COLO668 (cell line): ENCODE measurements around the gene APOA1.
"Not testable (repeated sequence)": the region's sequence is repeated elsewhere in the genome, so short reads cannot be mapped to it uniquely, and the experiment has no call there.

Experiments
- DNase-seq: peaks from one replicate; lab custom pipeline; 2025; ENCODE audit not compliant: unreplicated experiment; lab: John Stamatoyannopoulos, UW

The APOA1 gene

DNA sequence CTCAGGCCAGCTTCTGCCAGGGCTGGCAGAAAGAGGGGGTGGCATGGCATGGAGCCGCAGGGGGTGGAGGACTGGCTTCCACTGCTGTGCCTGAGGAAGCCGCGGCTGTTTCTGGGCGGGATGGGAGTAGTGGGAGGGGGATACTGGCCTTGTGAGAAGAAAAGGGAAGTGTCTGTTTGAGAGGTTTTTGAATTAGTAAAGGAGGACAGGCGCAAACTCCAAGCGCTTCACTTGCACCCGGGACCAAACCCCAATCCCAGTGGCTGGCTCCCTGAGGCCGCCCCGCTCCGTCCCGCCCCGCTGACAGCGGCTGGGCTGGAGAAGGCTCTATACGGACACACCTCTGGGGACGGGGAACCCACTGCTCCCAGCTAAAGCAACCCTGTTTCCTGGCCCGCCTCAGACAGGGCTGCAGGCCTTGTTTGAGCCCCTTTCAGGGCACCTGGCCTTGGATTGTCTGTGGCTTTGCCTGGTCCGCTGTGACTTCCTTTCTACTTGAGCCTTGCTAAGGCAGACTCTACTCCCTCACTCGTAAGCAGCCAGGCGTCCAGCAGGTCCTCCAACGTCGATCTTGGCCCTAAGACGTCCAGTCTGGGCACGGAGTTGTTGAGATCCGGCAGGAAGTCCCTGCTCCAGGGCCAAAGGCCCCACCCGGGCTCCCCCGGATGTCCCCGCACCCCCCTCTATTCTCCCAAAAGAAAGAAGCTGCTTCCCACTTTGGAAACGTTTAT lies 2.2 kb downstream of the APOA1 start:
- DNase-seq, result no peak

- not testable (repeated sequence) for DNase-seq
Observed at GRCh38 chr11:116834535-116835041, 2.8 kb downstream of the APOA1 start.

DNA sequence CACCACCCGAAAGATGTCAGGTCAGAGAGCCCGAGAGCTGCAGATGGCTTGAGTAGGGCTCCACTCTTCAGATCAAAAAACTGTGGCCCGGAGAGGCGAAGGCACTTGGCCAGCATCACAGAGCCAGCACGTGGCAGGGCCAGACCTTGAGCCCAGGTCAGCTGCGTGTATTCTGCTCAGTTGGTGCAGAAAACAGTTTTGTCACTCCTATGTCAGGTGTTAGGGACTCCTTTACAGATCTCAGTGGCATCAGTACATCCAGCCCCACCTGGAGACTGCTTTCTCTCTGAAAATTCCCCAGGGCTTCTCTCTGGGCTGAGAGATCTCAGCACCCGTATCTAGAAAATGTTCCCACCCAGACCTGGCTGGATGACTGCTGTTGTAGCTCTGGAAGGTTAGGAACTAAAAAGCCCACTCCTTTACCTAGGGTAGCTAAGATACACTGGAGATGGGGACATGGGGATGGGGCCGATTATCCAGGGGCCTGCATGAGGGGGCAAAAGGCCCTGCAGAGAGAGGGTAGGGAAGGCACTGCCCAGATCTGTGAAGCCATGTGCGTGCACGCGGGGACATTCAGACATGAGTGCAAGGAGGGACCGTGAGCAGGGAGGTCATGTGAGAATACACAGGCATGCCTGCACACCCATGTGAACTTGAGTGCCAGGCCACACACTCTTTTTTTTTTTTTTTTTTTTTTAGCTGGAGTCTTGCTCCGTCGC lies 3.4 kb downstream of the APOA1 start:
- DNase-seq, result no peak

- DNase-seq, result no peak
Observed at GRCh38 chr11:116833491-116833815, 4.0 kb downstream of the APOA1 start.

DNA sequence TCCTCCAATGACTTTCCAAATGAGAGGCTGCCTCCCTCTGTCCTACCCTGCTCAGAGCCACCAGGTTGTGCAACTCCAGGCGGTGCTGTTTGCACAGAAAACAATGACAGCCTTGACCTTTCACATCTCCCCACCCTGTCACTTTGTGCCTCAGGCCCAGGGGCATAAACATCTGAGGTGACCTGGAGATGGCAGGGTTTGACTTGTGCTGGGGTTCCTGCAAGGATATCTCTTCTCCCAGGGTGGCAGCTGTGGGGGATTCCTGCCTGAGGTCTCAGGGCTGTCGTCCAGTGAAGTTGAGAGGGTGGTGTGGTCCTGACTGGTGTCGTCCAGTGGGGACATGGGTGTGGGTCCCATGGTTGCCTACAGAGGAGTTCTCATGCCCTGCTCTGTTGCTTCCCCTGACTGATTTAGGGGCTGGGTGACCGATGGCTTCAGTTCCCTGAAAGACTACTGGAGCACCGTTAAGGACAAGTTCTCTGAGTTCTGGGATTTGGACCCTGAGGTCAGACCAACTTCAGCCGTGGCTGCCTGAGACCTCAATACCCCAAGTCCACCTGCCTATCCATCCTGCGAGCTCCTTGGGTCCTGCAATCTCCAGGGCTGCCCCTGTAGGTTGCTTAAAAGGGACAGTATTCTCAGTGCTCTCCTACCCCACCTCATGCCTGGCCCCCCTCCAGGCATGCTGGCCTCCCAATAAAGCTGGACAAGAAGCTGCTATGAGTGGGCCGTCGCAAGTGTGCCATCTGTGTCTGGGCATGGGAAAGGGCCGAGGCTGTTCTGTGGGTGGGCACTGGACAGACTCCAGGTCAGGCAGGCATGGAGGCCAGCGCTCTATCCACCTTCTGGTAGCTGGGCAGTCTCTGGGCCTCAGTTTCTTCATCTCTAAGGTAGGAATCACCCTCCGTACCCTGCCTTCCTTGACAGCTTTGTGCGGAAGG lies 4.8 kb downstream of the APOA1 start:
- peak; percentile 28 for DNase-seq

- DNase-seq, result no peak
Observed at GRCh38 chr11:116831790-116832349, 5.6 kb downstream of the APOA1 start.

GRCh38 chr11:116830184-116830912 lies 7.1 kb downstream of the APOA1 start:
- DNase-seq, result no peak

DNA sequence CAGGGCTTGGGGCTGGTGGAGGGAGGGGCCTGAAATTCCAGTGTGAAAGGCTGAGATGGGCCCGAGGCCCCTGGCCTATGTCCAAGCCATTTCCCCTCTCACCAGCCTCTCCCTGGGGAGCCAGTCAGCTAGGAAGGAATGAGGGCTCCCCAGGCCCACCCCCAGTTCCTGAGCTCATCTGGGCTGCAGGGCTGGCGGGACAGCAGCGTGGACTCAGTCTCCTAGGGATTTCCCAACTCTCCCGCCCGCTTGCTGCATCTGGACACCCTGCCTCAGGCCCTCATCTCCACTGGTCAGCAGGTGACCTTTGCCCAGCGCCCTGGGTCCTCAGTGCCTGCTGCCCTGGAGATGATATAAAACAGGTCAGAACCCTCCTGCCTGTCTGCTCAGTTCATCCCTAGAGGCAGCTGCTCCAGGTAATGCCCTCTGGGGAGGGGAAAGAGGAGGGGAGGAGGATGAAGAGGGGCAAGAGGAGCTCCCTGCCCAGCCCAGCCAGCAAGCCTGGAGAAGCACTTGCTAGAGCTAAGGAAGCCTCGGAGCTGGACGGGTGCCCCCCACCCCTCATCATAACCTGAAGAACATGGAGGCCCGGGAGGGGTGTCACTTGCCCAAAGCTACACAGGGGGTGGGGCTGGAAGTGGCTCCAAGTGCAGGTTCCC lies 7.8 kb downstream of the APOA1 start, which contains the start of gene APOC3:
Gene APOC3 (plus strand): TSS at position 383 of the 659 bp plus-strand sequence. CDS start 676 bp downstream, outside the sequence.
- no peak for DNase-seq

GRCh38 chr11:116828632-116829524 lies 8.5 kb downstream of the APOA1 start:
- no peak for DNase-seq

DNA sequence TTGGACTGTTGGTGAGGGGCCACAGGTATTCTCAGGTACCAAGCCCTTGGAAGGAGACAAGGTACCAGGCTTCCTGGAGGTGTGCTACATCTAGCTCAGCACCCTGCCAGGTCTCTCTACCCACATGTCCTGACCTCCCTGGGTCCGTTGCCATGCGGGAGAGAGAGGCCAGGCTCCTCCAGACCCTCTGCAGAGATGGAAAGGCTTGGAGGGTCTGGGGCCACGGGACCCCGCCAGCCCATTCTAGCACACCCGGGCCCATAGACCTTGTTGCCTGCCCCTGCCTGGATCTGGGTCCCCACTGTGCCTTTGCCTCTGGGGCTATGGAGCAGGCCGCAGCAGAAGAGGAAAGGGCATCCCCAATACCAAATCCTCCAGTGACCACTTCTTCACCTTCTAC lies 10.0 kb downstream of the APOA1 start:
- no peak for DNase-seq

- no peak for DNase-seq
Observed at GRCh38 chr11:116826751-116827431, 10.5 kb downstream of the APOA1 start.

- no peak for DNase-seq
Observed at GRCh38 chr11:116825854-116826750, 11.3 kb downstream of the APOA1 start.

- DNase-seq, result no peak
Observed at GRCh38 chr11:116825434-116825833, 12.0 kb downstream of the APOA1 start.

GRCh38 chr11:116823031-116823843 lies 14.2 kb downstream of the APOA1 start, which contains the start of gene APOA4:
Gene APOA4, minus strand, starts transcription at chr11:116823304. Its CDS starts 113 bp downstream, at chr11:116823191.
- no peak for DNase-seq

DNA sequence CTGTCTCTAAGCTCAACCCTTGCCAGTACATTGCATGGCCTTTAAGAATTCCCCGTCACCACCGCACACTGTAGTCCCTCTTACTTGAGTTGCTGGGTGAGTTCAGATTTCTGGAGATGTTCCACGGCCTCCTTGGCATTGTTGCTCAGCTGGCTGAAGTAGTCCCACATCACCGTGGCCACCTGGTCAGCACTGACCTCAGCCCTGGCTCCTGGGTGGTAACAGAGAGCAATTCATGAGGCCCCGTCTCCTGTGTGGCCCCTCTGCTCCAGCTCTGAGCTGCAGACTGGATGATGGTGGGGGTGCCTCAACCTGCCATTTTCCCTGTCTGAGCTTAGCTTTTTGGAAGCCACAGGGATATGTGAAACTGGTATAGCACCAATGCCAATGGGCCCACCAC lies 14.8 kb downstream of the APOA1 start:
- no peak for DNase-seq
